Transverse colon (tissue), 4 donors: ENCODE measurements around the gene SPATC1L. TPM values are rescaled to one million over a fixed set of nuclear protein-coding genes. Genes with fewer than 3 reads are reported as not detected.

ENCODE experiments used
- DNase-seq: peaks from one replicate; pipeline ENCODE4 v3.0.0-alpha.2; 2019
- H3K27ac ChIP-seq, 4 donors: fragments of 200-600 bp; sonication (generic); 2 replicates each; pipeline ENCODE4 v1.5.1; 2016 to 2018; ENCODE audit warnings: inconsistent platforms in 4 of 4
- H3K27me3 ChIP-seq: fragments of 200-600 bp; sonication (generic); 2 replicates; pipeline ENCODE4 v1.5.1; 2017; ENCODE audit warnings: inconsistent platforms
- H3K36me3 ChIP-seq, 4 donors: fragments of 200-600 bp; sonication (generic); 2 replicates each; pipeline ENCODE4 v1.5.1; 2017 to 2019; ENCODE audit warnings: inconsistent platforms in 4 of 4
- H3K4me1 ChIP-seq, 4 donors: fragments of 200-600 bp; sonication (generic); 2 replicates each; pipeline ENCODE4 v1.5.1; 2017 to 2020; ENCODE audit warnings: inconsistent platforms in 4 of 4
- H3K4me3 ChIP-seq, 4 donors: fragments of 200-600 bp; sonication (generic); 1 replicate in 1 of 4; 2 replicates in 3 of 4; pipeline versions ENCODE4 v1.5.1 to v1.6.1; 2017 to 2019; ENCODE audit warnings: inconsistent platforms in 4 of 4
- H3K9me3 ChIP-seq, 2 donors: fragments of 200-600 bp; sonication (generic); 2 replicates each; pipeline ENCODE4 v1.5.1; 2017 to 2019; ENCODE audit warnings: inconsistent platforms in 2 of 2
- EP300 ChIP-seq: sonication (generic); formaldehyde crosslinking; IDR thresholded peaks from one replicate; pipeline ENCODE4 v1.6.1; 2017; ENCODE audit warnings: antibody characterized with exemption, low read depth
- POLR2A ChIP-seq: fragments of 450-650 bp; IDR thresholded peaks from one replicate; pipeline ENCODE4 v1.6.1; 2016; ENCODE audit warnings: antibody characterized with exemption, mild to moderate bottlenecking, moderate library complexity
- POLR2AphosphoS5 ChIP-seq, 3 donors: sonication (generic); formaldehyde crosslinking; IDR thresholded peaks; one replicate each; pipeline ENCODE4 v1.6.1; 2016; ENCODE audit warnings: antibody characterized with exemption in 3 of 3
- WGBS, 2 donors: methylation state at CpG; one replicate each; pipeline ENCODE4 v1.1.5; 2018; ENCODE audit warnings: low coverage in 1 of 2; 5-methylcytosine and 5-hydroxymethylcytosine counted together
- in situ Hi-C, 4 donors: fragments of 200-750 bp; cut with MboI; loops; one replicate each; pipeline versions ENCODE4 v1.15.0 to v1.15.1; 2017; ENCODE audit warnings: low sequenced_read_pairs in 3 of 4, low pct_ligation_motif_present in 1 of 4, low pct_unique_long_range_greater_than_20kb in 1 of 4
- intact Hi-C: fragments of 100-400 bp; cut with DNase I; formaldehyde crosslinking; loops from one replicate; pipeline ENCODE4 v1.15.1; 2023; ENCODE audit warnings: low total_unique reads
- total RNA-seq, 4 donors: library from RNA; depleted of rRNA; stranded (reverse); fragments of >200 nt; gene quantifications; one replicate each; pipeline ENCODE4 v1.1.0, GENCODE V29; 2016
- TF ChIP-seq, protein P1 (sequence below), 5 experiments: fragments of 200-600 bp in 3 of 5; fragments of 450-650 bp in 2 of 5; sonication (generic) in 3 of 5; IDR thresholded peaks; 1 replicate in 2 of 5; 2 replicates in 3 of 5; pipeline ENCODE4 v1.5.1; 2016 to 2017; ENCODE audit warnings: antibody characterized with exemption in 5 of 5, inconsistent platforms in 3 of 5, mild to moderate bottlenecking in 2 of 5, moderate library complexity in 1 of 5

SPATC1L gene
- total RNA-seq, 4 donors from 2014 or later, result 1.2 to 11.0 (median 8.5) TPM; not detected in 1

DNA sequence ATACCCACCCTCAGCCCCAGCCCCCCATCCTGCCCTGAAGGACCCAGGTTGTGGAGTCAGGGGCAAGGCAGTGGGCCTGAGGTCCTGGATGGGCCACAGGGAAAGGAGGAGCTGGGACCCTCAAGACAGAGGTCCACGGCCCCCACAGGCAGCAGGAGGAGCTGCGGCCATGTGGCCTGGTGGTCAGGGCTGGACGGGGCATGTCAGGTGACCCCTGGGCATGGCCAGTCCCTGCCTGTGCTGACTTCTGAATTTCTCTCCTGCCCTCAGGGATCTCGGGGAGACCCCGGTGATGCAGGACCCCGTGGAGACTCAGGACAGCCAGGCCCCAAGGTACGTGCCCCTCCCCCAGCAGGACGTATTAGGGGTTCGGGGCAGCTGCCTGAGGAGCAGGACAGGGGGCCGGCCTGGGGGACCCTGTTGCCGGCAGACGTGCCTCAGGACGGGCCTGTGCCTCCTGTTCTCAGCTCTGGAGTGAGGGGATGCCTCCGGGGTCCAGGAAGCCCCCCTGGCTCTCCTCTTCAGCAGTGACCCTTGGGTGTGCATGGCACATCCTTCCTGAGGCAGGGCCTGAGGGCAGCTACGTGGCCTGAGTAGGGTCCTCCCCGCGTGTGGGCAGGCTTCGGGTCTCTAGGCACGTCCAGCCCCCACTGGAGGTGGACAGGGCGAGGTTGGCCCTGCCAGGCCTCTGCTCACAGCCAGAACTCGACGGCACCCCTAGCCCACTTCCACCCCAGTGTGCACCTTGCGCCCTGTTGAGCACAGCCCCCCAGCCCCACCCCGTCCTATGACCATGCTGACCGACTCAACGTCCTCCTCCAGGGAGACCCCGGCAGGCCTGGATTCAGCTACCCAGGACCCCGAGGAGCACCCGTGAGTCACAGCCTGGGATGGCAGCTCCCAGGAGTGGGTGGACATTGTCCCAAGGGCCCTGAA is 62.7 kb downstream of the SPATC1L start:
- Histone ChIP-seq H3K9me3 (no peaks in the 10 kb centered on the region), H3K4me3 (no peak overlapping the region), H3K36me3 (peaks cover 0 to 44% (median under 1%) of the 10 kb centered on the region in 4 donors), H3K27me3 (no peaks in the 10 kb centered on the region), H3K27ac (peak overlapping the region in 1 of 4 donors; percentile 34), H3K4me1 (no peaks in the 10 kb centered on the region)
- TF ChIP-seq POLR2A, result no peak
- TF ChIP-seq EP300, result no peak
- TF ChIP-seq, protein P1, sequence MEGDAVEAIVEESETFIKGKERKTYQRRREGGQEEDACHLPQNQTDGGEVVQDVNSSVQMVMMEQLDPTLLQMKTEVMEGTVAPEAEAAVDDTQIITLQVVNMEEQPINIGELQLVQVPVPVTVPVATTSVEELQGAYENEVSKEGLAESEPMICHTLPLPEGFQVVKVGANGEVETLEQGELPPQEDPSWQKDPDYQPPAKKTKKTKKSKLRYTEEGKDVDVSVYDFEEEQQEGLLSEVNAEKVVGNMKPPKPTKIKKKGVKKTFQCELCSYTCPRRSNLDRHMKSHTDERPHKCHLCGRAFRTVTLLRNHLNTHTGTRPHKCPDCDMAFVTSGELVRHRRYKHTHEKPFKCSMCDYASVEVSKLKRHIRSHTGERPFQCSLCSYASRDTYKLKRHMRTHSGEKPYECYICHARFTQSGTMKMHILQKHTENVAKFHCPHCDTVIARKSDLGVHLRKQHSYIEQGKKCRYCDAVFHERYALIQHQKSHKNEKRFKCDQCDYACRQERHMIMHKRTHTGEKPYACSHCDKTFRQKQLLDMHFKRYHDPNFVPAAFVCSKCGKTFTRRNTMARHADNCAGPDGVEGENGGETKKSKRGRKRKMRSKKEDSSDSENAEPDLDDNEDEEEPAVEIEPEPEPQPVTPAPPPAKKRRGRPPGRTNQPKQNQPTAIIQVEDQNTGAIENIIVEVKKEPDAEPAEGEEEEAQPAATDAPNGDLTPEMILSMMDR (IDR thresholded peaks at IDR 0.05), result no peak
- no peak for TF ChIP-seq POLR2AphosphoS5 (IDR thresholded peaks at IDR 0.05)
- in situ Hi-C loops, result loop anchor here in 1 of 4 donors (25.0 kb wide), 1 partner anchor 159 kb away; no protein-coding TSS in a partner anchor
- intact Hi-C loops, result no loop called here
- 79% methylated on average over 21 of the region's 29 CpGs; no CpG with 5 or more reads in 1 of the 2 donors for WGBS, 2 donors
- DNase-seq, result peak; percentile 6

- peak overlapping the region in 1 of 4 donors; percentile 34 for H3K27ac ChIP-seq
- in situ Hi-C loops, result loop anchor here in 1 of 4 donors (25.0 kb wide), 1 partner anchor 158 kb away; no protein-coding TSS in a partner anchor
- WGBS, 2 donors, result 72% methylated on average over 16 of the region's 26 CpGs; no CpG with 5 or more reads in 1 of the 2 donors
- H3K9me3 ChIP-seq, result no peaks in the 10 kb centered on the region
- no peak for DNase-seq
- TF ChIP-seq, protein P1 (IDR thresholded peaks at IDR 0.05), result no peak
- TF ChIP-seq POLR2AphosphoS5 (IDR thresholded peaks at IDR 0.05), result no peak
- no peak for TF ChIP-seq POLR2A
- TF ChIP-seq EP300, result no peak
- intact Hi-C loops, result no loop called here
- no peaks in the 10 kb centered on the region for H3K4me1 ChIP-seq
- H3K36me3 ChIP-seq, result peaks cover 0 to 53% (median 4%) of the 10 kb centered on the region in 4 donors
- H3K4me3 ChIP-seq, result no peak overlapping the region
- no peaks in the 10 kb centered on the region for H3K27me3 ChIP-seq
Observed at GRCh38 chr21:46120301-46121285, 63.7 kb downstream of the SPATC1L start.

- no peaks in the 10 kb centered on the region for H3K4me1 ChIP-seq
- no peaks in the 10 kb centered on the region for H3K9me3 ChIP-seq
- no peak for TF ChIP-seq POLR2AphosphoS5 (IDR thresholded peaks at IDR 0.05)
- no peak for TF ChIP-seq POLR2A
- TF ChIP-seq EP300, result no peak
- TF ChIP-seq, protein P1 (IDR thresholded peaks at IDR 0.05), result no peak
- H3K36me3 ChIP-seq, result peaks cover 0 to 58% (median 5%) of the 10 kb centered on the region in 4 donors
- peak overlapping the region in 1 of 4 donors; percentile 0 for H3K27ac ChIP-seq
- in situ Hi-C loops, result loop anchor here in 1 of 4 donors (25.0 kb wide), 1 partner anchor 157 kb away; no protein-coding TSS in a partner anchor
- intact Hi-C loops, result no loop called here
- H3K27me3 ChIP-seq, result no peaks in the 10 kb centered on the region
- 68% methylated on average over 10 of the region's 14 CpGs; no CpG with 5 or more reads in 1 of the 2 donors for WGBS, 2 donors
- DNase-seq, result peak; percentile 4
- H3K4me3 ChIP-seq, result no peak overlapping the region
Observed at GRCh38 chr21:46119637-46120271, 64.5 kb downstream of the SPATC1L start.
